Stimulated activated CD8-positive, alpha-beta memory T cell treated with anti-CD3 and anti-CD28 coated beads, Interleukin-7, amount 100 ng/mL, for 48 hours (primary cell): ENCODE measurements around the gene HTR2B.
"Not testable (repeated sequence)": the region's sequence is repeated elsewhere in the genome, so short reads cannot be mapped to it uniquely, and the experiment has no call there.

Source experiments
- DNase-seq, 2 donors: peaks; one replicate each; pipeline ENCODE4 v3.0.0-alpha.2; 2020; ENCODE audit warnings: low read depth in 1 of 2; ENCODE audit errors: extremely low read depth in 1 of 2

HTR2B gene

GRCh38 chr2:231134910-231135655, 10.2 kb upstream of the HTR2B start:
- DNase-seq: no peak

- DNase-seq: no peak
These were observed 8.7 kb upstream of the HTR2B start for GRCh38 chr2:231133365-231134099.

- no peak for DNase-seq
These were observed 7.3 kb upstream of the HTR2B start for GRCh38 chr2:231132129-231132528.

- no peak for DNase-seq
These were observed 5.7 kb upstream of the HTR2B start for GRCh38 chr2:231130336-231131056.

- DNase-seq: no peak
These were observed 4.4 kb upstream of the HTR2B start for GRCh38 chr2:231129216-231129615.

- DNase-seq: no peak
These were observed 3.7 kb upstream of the HTR2B start for GRCh38 chr2:231128541-231128940.

GRCh38 chr2:231127936-231128335, 3.1 kb upstream of the HTR2B start:
- no peak for DNase-seq

- no peak for DNase-seq
These were observed 2.6 kb upstream of the HTR2B start for GRCh38 chr2:231127480-231127879.

GRCh38 chr2:231126123-231126522, 1.3 kb upstream of the HTR2B start:
- no peak for DNase-seq

- no peak for DNase-seq
These were observed 1.4 kb downstream of the HTR2B start for GRCh38 chr2:231123362-231123898.

GRCh38 chr2:231118614-231118942, 6.3 kb downstream of the HTR2B start:
- no peak for DNase-seq

GRCh38 chr2:231117922-231118613, 6.8 kb downstream of the HTR2B start:
- DNase-seq: no peak

- no peak for DNase-seq
These were observed 7.7 kb downstream of the HTR2B start for GRCh38 chr2:231117148-231117547.

GRCh38 chr2:231115651-231116050, 9.2 kb downstream of the HTR2B start:
- no peak for DNase-seq

GRCh38 chr2:231113489-231113888, 11.4 kb downstream of the HTR2B start:
- DNase-seq: no peak

GRCh38 chr2:231111987-231112386, 12.9 kb downstream of the HTR2B start:
- DNase-seq: no peak

GRCh38 chr2:231110551-231110950, 14.3 kb downstream of the HTR2B start:
- no peak for DNase-seq

- DNase-seq: no peak
These were observed 20.6 kb downstream of the HTR2B start for GRCh38 chr2:231104115-231104713.

GRCh38 chr2:231102772-231103171, 22.1 kb downstream of the HTR2B start:
- no peak for DNase-seq

GRCh38 chr2:231100990-231101389, 23.9 kb downstream of the HTR2B start:
- no peak for DNase-seq

- DNase-seq: not testable (repeated sequence)
These were observed 24.5 kb downstream of the HTR2B start for GRCh38 chr2:231100321-231100720.
